HepG2 (cell line): Measurements from ENCODE around the gene CCDC197. TPM values are rescaled to one million over a fixed set of nuclear protein-coding genes. Genes with fewer than 3 reads are reported as not detected.
A peak's percentile ranks its signal among the peaks of the same experiment; 100 is the strongest.

ENCODE experiments used
- ATAC-seq: fragments of 200-7000 bp; cut with Tn5 transposase; 3 replicates; pipeline ENCODE4 v1.9.1; 2020; ENCODE audit warnings: mild to moderate bottlenecking, moderate library complexity
- BruUV-seq: library from RNA; stranded (reverse); fragments of 400-500 nt; replicated peaks from 2 replicates; lab custom pipeline; 2021; lab: Mats Ljungman, UMichigan
- CTCF ChIA-PET: fragments of 300-600 bp; formaldehyde crosslinking; extraction: SDS; loops from one replicate; lab custom pipeline; 2021; ENCODE audit warnings: low total read pairs, inconsistent platforms, low intra/inter-chr PET ratio; lab: Yijun Ruan, JAX
- POLR2A ChIA-PET: fragments of 350-600 bp; sonication (Branson Sonifier 250); formaldehyde crosslinking; loops from one replicate; lab custom pipeline; 2020; ENCODE audit warnings: antibody characterized with exemption, inconsistent platforms; lab: Yijun Ruan, JAX
- DNase-seq: peaks from one replicate; pipeline ENCODE4 v3.0.0-alpha.2; 2015; ENCODE audit warnings: low spot score
- FAIRE-seq: peaks from 3 replicates; lab custom pipeline; 2011; peaks lifted over from hg19 to GRCh38; lab: Jason Lieb, UNC
- H2AFZ ChIP-seq: one replicate; pipeline ENCODE4 v1.6.1; 2011; ENCODE audit warnings: low read length, inconsistent platforms
- H3K27ac ChIP-seq: fragments of 300-600 bp; 3 replicates; pipeline ENCODE4 v1.8.0; 2011; ENCODE audit warnings: mixed run types, mild to moderate bottlenecking, mixed read lengths, low read length, inconsistent platforms; ENCODE audit not compliant: insufficient read depth; ENCODE audit errors: extremely low read length
- H3K27me3 ChIP-seq, 2 experiments: fragments of 200-600 bp in 1 of 2; 2 replicates in 1 of 2; 3 replicates in 1 of 2; pipeline versions ENCODE4 v1.6.0 to v1.8.0; 2011; ENCODE audit warnings: low read length in 2 of 2, mild to moderate bottlenecking in 2 of 2, moderate library complexity in 2 of 2, inconsistent platforms in 1 of 2; ENCODE audit not compliant: insufficient read depth in 2 of 2, control insufficient read depth in 1 of 2
- H3K36me3 ChIP-seq, 2 experiments: fragments of 200-600 bp in 1 of 2; replicated peaks in 1 of 2; 2 replicates in 1 of 2; 3 replicates in 1 of 2; pipeline versions ENCODE4 v1.5.1 to v1.8.0; 2011; ENCODE audit warnings: low read length in 2 of 2, inconsistent platforms in 1 of 2; ENCODE audit not compliant: insufficient read depth in 2 of 2, control insufficient read depth in 1 of 2
- H3K4me1 ChIP-seq: 2 replicates; pipeline ENCODE4 v1.5.1; 2012; ENCODE audit warnings: low read length, inconsistent platforms; ENCODE audit not compliant: insufficient read depth
- H3K4me2 ChIP-seq: 2 replicates; pipeline ENCODE4 v1.6.0; 2011; ENCODE audit warnings: low read depth, low read length, inconsistent platforms
- H3K4me3 ChIP-seq, 3 experiments: fragments of 200-600 bp in 1 of 3; sonication (generic), shearing (Covaris generic) in 1 of 3; replicated peaks in 1 of 3; 2 replicates each; pipeline ENCODE4 v1.5.1; 2011 to 2016; ENCODE audit warnings: low read length in 3 of 3, inconsistent platforms in 2 of 3, low read depth in 2 of 3, mild to moderate bottlenecking in 2 of 3, control low read depth in 1 of 3, mixed read lengths in 1 of 3; ENCODE audit not compliant: insufficient read depth in 1 of 3
- H3K79me2 ChIP-seq: one replicate; pipeline ENCODE4 v1.6.1; 2011; ENCODE audit warnings: low read length, inconsistent platforms; ENCODE audit not compliant: insufficient read depth
- H3K9ac ChIP-seq: 2 replicates; pipeline ENCODE4 v1.6.0; 2011; ENCODE audit warnings: mild to moderate bottlenecking, low read depth, low read length, inconsistent platforms; ENCODE audit not compliant: insufficient read depth
- H3K9me3 ChIP-seq: 2 replicates; pipeline ENCODE4 v1.5.1; 2012; ENCODE audit warnings: mild to moderate bottlenecking, low read length
- H4K20me1 ChIP-seq: 2 replicates; pipeline ENCODE4 v1.6.0; 2011; ENCODE audit warnings: inconsistent platforms, mild to moderate bottlenecking, low read length, moderate library complexity; ENCODE audit not compliant: insufficient read depth
- ATF7 ChIP-seq, 2 experiments: fragments of 450-650 bp in 1 of 2; sonication (generic) in 1 of 2; formaldehyde crosslinking in 1 of 2; IDR thresholded peaks; 2 replicates each; pipeline versions ENCODE4 v1.4.0 to v1.6.1; 2016 to 2020; ENCODE audit warnings: antibody characterized with exemption in 1 of 2, mild to moderate bottlenecking in 1 of 2, missing genetic modification reagents in 1 of 2
- GFI1 ChIP-seq: sonication (generic); formaldehyde crosslinking; IDR thresholded peaks from 2 replicates; pipeline ENCODE4 v1.5.0; 2020; ENCODE audit warnings: missing genetic modification reagents, mild to moderate bottlenecking, borderline replicate concordance
- JUNB ChIP-seq: sonication (generic); formaldehyde crosslinking; IDR thresholded peaks from 2 replicates; pipeline ENCODE4 v1.8.0; 2022; ENCODE audit warnings: missing genetic modification reagents, mild to moderate bottlenecking, borderline replicate concordance
- MAFK ChIP-seq, 2 experiments: IDR thresholded peaks in 1 of 2; conservative IDR thresholded peaks in 1 of 2; 2 replicates each; pipeline ENCODE4 v1.6.1; 2011; ENCODE audit warnings: improper control_type of control experiment in 2 of 2, low read length in 2 of 2
- SATB2 ChIP-seq: sonication (generic); formaldehyde crosslinking; IDR thresholded peaks from 2 replicates; pipeline ENCODE4 v1.5.0; 2020; ENCODE audit warnings: missing genetic modification reagents
- SOX5 ChIP-seq: IDR thresholded peaks from 2 replicates; pipeline ENCODE4 v1.6.1; 2016; ENCODE audit warnings: borderline replicate concordance
- TCF7L2 ChIP-seq: IDR thresholded peaks from 2 replicates; pipeline ENCODE4 v1.6.1; 2011; ENCODE audit warnings: mild to moderate bottlenecking, low read depth, low read length, moderate library complexity
- TSC22D2 ChIP-seq: sonication (generic); formaldehyde crosslinking; IDR thresholded peaks from 2 replicates; pipeline ENCODE4 v1.5.1; 2020; ENCODE audit warnings: missing genetic modification reagents, mild to moderate bottlenecking, borderline replicate concordance
- ZBTB7B ChIP-seq: sonication (generic); formaldehyde crosslinking; IDR thresholded peaks from 2 replicates; pipeline ENCODE4 v1.4.0; 2020; ENCODE audit warnings: missing genetic modification reagents
- ZNF253 ChIP-seq: sonication (generic); formaldehyde crosslinking; IDR thresholded peaks from 2 replicates; pipeline ENCODE4 v1.8.0; 2022; ENCODE audit warnings: mild to moderate bottlenecking, missing genetic modification reagents, borderline replicate concordance
- ZNF580 ChIP-seq: IDR thresholded peaks from 2 replicates; pipeline ENCODE4 v1.6.1; 2016; ENCODE audit warnings: low read depth, borderline replicate concordance
- WGBS: methylation state at CpG from one replicate; pipeline ENCODE4 v1.1.6; 2017; ENCODE audit warnings: low lambda C conversion rate; 5-methylcytosine and 5-hydroxymethylcytosine counted together
- in situ Hi-C: cut with HindIII; loops from 2 replicates; pipeline ENCODE4 v1.10.0; 2017; ENCODE audit warnings: low pct_unique_long_range_greater_than_20kb; ENCODE audit not compliant: extremely low pct_ligation_motif_present
- intact Hi-C: fragments of 100-400 bp; cut with micrococcal nuclease; formaldehyde crosslinking; loops from one replicate; pipeline ENCODE4 v1.10.0; 2022; ENCODE audit not compliant: unreplicated experiment
- polyA plus RNA-seq, 8 experiments: library from polyadenylated mRNA; depleted of rRNA in 3 of 8; stranded (reverse) in 7 of 8; unstranded in 1 of 8; fragments of >200 nt; fragmentation: Illumina TruSeq in 4 of 8; extraction: Trizol in 4 of 8; gene quantifications; 2 replicates each; pipeline versions ENCODE4 v1.2.1 to v1.2.3, GENCODE V29; 2011 to 2016; ENCODE audit warnings: low read depth in 4 of 8, missing spikeins in 1 of 8, mixed read lengths in 1 of 8; ENCODE audit not compliant: insufficient read depth in 1 of 8
- total RNA-seq, 5 experiments: library from RNA; depleted of rRNA; stranded (reverse); fragments of >200 nt; fragmentation: Illumina TruSeq; extraction: Trizol; gene quantifications; 2 replicates each; pipeline ENCODE4 v1.2.3, GENCODE V29; 2016; ENCODE audit warnings: low read depth in 1 of 5
- TF ChIP-seq, protein P1 (sequence below): sonication (generic); formaldehyde crosslinking; IDR thresholded peaks from 2 replicates; pipeline ENCODE4 v1.4.0; 2020; ENCODE audit warnings: mild to moderate bottlenecking, missing genetic modification reagents, borderline replicate concordance
- TF ChIP-seq, protein P2 (sequence below): sonication (generic); formaldehyde crosslinking; IDR thresholded peaks from 2 replicates; pipeline ENCODE4 v1.9.0; 2022; ENCODE audit warnings: missing genetic modification reagents, mild to moderate bottlenecking, borderline replicate concordance

Gene CCDC197
- total and polyA plus RNA-seq, 2 of the 13 experiments (the other 11 are each of a cell fraction or from before 2014, with no cell fraction given) = 0.11 to 0.13 TPM

- TF ChIP-seq SOX5 = peak; percentile 42; the same call in 1 of the 2 replicates
- peak; percentile 46; the same call in 1 of the 2 replicates for TF ChIP-seq ZNF580 (CRISPR knock-in tag)
- 0 out of 2 replicates have a peak, but pooled peaks have one; percentile 43 for TF ChIP-seq TSC22D2
- no peak; the same call in 1 of the 2 replicates for TF ChIP-seq ZBTB7B (CRISPR knock-in tag)
Measured at GRCh38 chr14:94001501-94002396, 4.6 kb downstream of the CCDC197 start (continued).

- BruUV-seq = no TSS peak
- no peaks in the 10 kb centered on the region for H4K20me1 ChIP-seq
- H3K27ac ChIP-seq = peak overlapping the region; percentile 53
- no peaks in the 10 kb centered on the region for H3K9me3 ChIP-seq
- no peak for ATAC-seq
- POLR2A ChIA-PET = interaction anchor here (0.6 to 2.8 kb wide), 8 partner anchors 14 to 64 kb away, joined by 3 to 15 read pairs (median 6); partner anchors contain the start of gene OTUB2
- no peaks in the 10 kb centered on the region for H3K36me3 ChIP-seq
- WGBS = no CpG with 5 or more reads among the region's 4 CpGs
- in situ Hi-C loops (loop anchor here (5.0 kb wide), 1 partner anchor 61 kb away; no protein-coding TSS in a partner anchor), intact Hi-C loops (no loop called here)
- H3K4me1 ChIP-seq = peaks cover 58% of the 10 kb centered on the region
- DNase-seq = no peak
- H3K79me2 ChIP-seq = no peaks in the 10 kb centered on the region
- H3K27me3 ChIP-seq = peaks cover 0 to 8% of the 10 kb centered on the region in 2 experiments; a peak in 2 of 5 replicates
- H2AFZ ChIP-seq = no peak overlapping the region
- CTCF ChIA-PET = interaction anchor here (1.4 kb wide), 1 partner anchor 50 kb away, joined by 3 read pairs; no protein-coding TSS in a partner anchor
- H3K9ac ChIP-seq = 0 out of 2 replicates have a peak overlapping the region, but pooled peaks have one; percentile 16
- peak overlapping the region; percentile 87 for H3K4me2 ChIP-seq
- FAIRE-seq = no peak
- peak overlapping the region in 2 of 3 experiments; percentile 18 to 62; a peak in 2 of 6 replicates for H3K4me3 ChIP-seq
- TF ChIP-seq TCF7L2 (no peak), MAFK (conservative IDR thresholded peaks at IDR 0.05 in 1 of 2, IDR thresholded peaks at IDR 0.05 in 1 of 2; ENCODE audit: low read length in 2 of 2) (no peak), JUNB (CRISPR knock-in tag) (no peak), ATF7 (IDR thresholded peaks at IDR 0.05) (0 out of 2 replicates have a peak, but pooled peaks have one; percentile 4), ATF7 (CRISPR knock-in tag; IDR thresholded peaks at IDR 0.05) (no peak), SATB2 (CRISPR knock-in tag) (no peak), ZNF253 (CRISPR knock-in tag) (no peak), GFI1 (CRISPR knock-in tag) (no peak)
- TF ChIP-seq, protein P1, sequence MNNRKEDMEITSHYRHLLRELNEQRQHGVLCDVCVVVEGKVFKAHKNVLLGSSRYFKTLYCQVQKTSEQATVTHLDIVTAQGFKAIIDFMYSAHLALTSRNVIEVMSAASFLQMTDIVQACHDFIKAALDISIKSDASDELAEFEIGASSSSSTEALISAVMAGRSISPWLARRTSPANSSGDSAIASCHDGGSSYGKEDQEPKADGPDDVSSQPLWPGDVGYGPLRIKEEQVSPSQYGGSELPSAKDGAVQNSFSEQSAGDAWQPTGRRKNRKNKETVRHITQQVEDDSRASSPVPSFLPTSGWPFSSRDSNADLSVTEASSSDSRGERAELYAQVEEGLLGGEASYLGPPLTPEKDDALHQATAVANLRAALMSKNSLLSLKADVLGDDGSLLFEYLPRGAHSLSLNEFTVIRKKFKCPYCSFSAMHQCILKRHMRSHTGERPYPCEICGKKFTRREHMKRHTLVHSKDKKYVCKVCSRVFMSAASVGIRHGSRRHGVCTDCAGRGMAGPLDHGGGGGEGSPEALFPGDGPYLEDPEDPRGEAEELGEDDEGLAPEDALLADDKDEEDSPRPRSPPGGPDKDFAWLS = no peak
- TF ChIP-seq, protein P2, sequence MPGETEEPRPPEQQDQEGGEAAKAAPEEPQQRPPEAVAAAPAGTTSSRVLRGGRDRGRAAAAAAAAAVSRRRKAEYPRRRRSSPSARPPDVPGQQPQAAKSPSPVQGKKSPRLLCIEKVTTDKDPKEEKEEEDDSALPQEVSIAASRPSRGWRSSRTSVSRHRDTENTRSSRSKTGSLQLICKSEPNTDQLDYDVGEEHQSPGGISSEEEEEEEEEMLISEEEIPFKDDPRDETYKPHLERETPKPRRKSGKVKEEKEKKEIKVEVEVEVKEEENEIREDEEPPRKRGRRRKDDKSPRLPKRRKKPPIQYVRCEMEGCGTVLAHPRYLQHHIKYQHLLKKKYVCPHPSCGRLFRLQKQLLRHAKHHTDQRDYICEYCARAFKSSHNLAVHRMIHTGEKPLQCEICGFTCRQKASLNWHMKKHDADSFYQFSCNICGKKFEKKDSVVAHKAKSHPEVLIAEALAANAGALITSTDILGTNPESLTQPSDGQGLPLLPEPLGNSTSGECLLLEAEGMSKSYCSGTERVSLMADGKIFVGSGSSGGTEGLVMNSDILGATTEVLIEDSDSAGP = 0 out of 2 replicates have a peak, but pooled peaks have one; percentile 8
Measured at GRCh38 chr14:94003397-94003796, 6.3 kb downstream of the CCDC197 start.
